Effector memory CD8-positive, alpha-beta T cell (primary cell): ENCODE results near the gene MZT2B.
A peak's percentile ranks its signal among the peaks of the same experiment; 100 is the strongest.
"Not testable (repeated sequence)": the region's sequence is repeated elsewhere in the genome, so short reads cannot be mapped to it uniquely, and the experiment has no call there.

Experiments
- ATAC-seq: fragments of 150-1000 bp; cut with Tn5 transposase; replicated peaks from 2 replicates; pipeline ENCODE4 v1.10.0; 2021; ENCODE audit warnings: mild to moderate bottlenecking, moderate library complexity
- DNase-seq, 3 experiments: peaks; one replicate each; pipeline ENCODE4 v3.0.0; 2021
- H3K27ac Mint-ChIP-seq, 2 donors: one replicate each; pipeline ENCODE4 v1.8.0; 2022; ENCODE audit warnings: mild to moderate bottlenecking in 2 of 2, mixed read lengths in 2 of 2, moderate library complexity in 2 of 2
- H3K27me3 Mint-ChIP-seq, 2 donors: one replicate each; pipeline ENCODE4 v1.8.0; 2022; ENCODE audit warnings: mixed read lengths in 2 of 2
- H3K36me3 Mint-ChIP-seq: one replicate; pipeline ENCODE4 v1.8.0; 2022; ENCODE audit warnings: mild to moderate bottlenecking, moderate library complexity, mixed read lengths; ENCODE audit not compliant: insufficient read depth
- H3K4me1 Mint-ChIP-seq, 2 donors: one replicate each; pipeline ENCODE4 v1.8.0; 2022; ENCODE audit warnings: low read depth in 2 of 2, mixed read lengths in 2 of 2
- H3K4me3 Mint-ChIP-seq, 2 donors: one replicate each; pipeline ENCODE4 v1.8.0; 2022; ENCODE audit warnings: mild to moderate bottlenecking in 2 of 2, mixed read lengths in 2 of 2, moderate library complexity in 2 of 2
- H3K9me3 Mint-ChIP-seq, 2 donors: one replicate each; pipeline ENCODE4 v1.8.0; 2022; ENCODE audit warnings: mixed read lengths in 2 of 2

The MZT2B gene

DNA sequence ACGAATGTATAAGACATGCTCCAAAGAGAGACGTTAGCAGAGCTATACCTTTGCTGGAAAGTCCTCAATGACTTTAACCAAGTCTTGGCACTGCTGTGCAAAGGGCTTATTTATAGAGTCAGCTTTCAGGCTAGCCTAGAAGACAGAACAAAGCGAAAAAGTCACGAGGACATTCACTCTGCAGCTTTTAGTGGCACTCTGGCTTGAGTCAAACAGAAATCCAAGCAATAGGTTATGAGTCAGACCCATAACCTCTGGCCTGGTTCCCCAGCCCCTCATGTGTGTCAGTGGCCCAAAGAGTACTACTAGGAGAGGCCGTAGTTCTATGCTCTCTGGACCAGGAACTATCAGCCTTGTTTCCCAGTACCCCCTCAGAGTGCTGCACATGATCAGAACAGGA is 7.2 kb upstream of the MZT2B start:
- H3K36me3 Mint-ChIP-seq: peaks cover 58% of the 10 kb centered on the region
- not testable (repeated sequence) for DNase-seq, H3K4me1 Mint-ChIP-seq, ATAC-seq, H3K4me3 Mint-ChIP-seq, H3K27me3 Mint-ChIP-seq, H3K27ac Mint-ChIP-seq, H3K9me3 Mint-ChIP-seq

DNA sequence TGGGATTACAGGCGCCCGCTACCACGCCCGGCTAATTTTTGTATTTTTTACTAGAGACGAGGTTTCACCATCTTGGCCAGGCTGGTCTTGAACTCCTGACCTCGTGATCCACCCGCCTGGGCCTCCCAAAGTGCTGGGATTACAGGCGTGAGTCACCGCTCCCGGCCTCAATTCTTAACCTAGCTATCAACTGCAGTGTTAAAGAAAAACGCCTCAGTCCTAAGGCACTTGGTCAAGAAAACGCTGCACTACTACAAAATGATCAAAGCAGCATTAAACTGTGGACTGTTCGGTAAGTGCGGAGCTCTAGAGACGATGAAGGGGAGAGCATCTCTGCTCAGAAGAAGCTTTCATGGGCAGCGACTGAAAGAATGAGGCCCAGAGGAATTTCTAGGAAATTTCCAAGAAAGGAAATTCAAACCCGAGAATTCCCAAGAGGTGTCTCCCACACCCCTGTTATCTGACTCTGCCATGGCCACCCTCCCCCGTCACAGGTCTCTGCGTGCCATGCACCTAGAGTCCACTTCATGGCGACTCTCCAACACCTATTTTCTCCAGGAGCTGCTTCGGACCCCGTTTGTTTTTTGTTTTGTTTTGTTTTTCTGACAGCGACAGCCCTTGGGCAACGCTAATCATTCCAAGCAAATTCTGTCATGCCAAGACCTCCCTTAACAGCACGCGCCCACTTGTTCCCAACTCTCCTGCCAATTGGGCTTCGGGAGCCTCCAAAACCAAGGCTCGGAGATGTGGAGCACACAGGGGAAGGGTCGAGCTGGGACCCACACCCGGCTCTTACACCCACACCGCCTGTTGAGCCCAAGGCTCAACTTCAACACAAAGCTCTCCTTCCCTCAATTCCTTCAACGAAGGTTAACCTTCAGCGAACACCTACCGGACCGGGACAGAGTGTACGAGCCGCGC is 1.4 kb upstream of the MZT2B start:
- Mint-ChIP-seq H3K4me3 (peak overlapping the region; percentile 88 to 90), H3K36me3 (peaks cover 28% of the 10 kb centered on the region), H3K27ac (peak overlapping the region; percentile 95 to 98), H3K4me1 (peaks cover 14 to 16% of the 10 kb centered on the region in 2 donors)
- not testable (repeated sequence) for DNase-seq, ATAC-seq, H3K9me3 Mint-ChIP-seq, H3K27me3 Mint-ChIP-seq

DNA sequence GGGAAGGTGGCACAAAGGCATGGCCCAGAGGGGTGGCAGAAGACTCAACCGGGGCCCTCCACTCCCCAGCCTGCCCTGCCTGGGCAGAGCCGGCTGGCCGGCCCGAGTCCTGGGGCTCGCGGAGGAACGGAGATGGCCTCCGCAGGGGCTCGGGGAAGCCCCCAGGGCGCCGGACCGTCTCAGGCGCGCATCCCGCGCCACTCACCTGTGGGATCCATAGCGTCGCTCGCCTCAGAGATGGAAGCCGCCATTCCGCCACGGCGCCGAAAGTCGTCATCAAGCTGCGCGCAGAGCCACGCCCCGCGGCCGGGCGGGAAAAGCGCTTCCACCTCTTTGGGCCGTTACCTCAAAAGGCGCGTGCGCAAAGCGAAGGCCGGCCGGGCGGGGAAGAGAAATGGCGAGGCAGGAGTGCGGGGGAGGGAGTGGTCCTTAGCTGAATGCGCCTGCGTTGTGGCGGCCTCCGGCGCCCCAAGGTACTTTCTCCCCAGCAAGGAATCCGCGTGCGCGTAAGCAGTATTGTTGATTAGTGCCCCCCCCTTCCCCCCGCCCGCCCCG is 660 bp upstream of the MZT2B start, which contains the start of gene SMPD4:
TSS of gene SMPD4 (minus strand) at position 278 of the 555 bp plus-strand sequence. CDS start 5,010 bp downstream, outside the sequence.
- peak; percentile 70 for ATAC-seq

DNA sequence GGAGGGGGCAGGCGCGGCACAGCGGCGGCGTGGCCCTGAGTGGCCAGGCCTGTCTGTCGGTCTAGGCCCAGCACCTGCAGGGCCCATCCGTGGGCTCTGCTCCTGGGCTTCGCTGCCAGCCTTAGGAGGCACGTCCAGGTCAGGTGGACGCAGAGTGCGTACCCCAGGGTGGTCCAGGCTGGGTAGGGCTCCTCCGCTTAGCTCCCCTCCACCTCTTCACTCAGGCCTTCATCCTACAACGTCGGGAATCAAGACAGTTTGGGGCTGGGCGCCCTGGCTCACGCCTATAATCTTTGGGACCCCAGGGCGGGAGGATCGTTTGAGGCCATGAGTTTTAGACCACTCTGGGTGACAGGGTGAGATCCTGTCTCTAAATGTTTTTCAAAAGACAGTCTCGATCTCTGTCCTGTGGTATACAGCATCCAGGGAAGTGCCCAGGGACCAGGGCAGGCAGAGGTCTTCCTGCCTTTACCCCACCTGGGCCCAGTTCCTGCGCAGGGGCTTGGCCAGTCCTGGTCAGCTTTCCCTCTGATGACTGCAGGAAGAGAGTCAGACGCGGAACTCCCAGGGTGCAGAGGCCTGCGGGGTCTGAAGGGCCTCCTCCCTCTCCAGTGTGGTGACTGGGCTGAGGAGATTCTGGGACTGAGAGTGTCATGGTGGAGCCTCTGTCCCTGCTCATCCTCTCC is 907 bp downstream of the MZT2B start:
- DNase-seq, ATAC-seq, H3K9me3 Mint-ChIP-seq, H3K27me3 Mint-ChIP-seq: not testable (repeated sequence)
- peak overlapping the region; percentile 60 to 88 for H3K27ac Mint-ChIP-seq
- peaks cover 11 to 17% of the 10 kb centered on the region in 2 donors for H3K4me1 Mint-ChIP-seq
- peaks cover 22% of the 10 kb centered on the region for H3K36me3 Mint-ChIP-seq
- peak overlapping the region; percentile 63 to 76 for H3K4me3 Mint-ChIP-seq

More for the DNA sequence above, 660 bp upstream of the MZT2B start, which contains the start of gene SMPD4:
- H3K4me1 Mint-ChIP-seq: peaks cover 14 to 18% of the 10 kb centered on the region in 2 donors
- peak within 1 kb of the TSS; percentile 88 to 90 for H3K4me3 Mint-ChIP-seq
- H3K27me3 Mint-ChIP-seq: no peaks in the 10 kb centered on the region
- peaks cover 22% of the 10 kb centered on the region for H3K36me3 Mint-ChIP-seq
- H3K9me3 Mint-ChIP-seq: no peaks in the 10 kb centered on the region
- H3K27ac Mint-ChIP-seq: peak within 1 kb of the TSS; percentile 95 to 98
- DNase-seq: peak; percentile 98 to 99 (median 98)

DNA sequence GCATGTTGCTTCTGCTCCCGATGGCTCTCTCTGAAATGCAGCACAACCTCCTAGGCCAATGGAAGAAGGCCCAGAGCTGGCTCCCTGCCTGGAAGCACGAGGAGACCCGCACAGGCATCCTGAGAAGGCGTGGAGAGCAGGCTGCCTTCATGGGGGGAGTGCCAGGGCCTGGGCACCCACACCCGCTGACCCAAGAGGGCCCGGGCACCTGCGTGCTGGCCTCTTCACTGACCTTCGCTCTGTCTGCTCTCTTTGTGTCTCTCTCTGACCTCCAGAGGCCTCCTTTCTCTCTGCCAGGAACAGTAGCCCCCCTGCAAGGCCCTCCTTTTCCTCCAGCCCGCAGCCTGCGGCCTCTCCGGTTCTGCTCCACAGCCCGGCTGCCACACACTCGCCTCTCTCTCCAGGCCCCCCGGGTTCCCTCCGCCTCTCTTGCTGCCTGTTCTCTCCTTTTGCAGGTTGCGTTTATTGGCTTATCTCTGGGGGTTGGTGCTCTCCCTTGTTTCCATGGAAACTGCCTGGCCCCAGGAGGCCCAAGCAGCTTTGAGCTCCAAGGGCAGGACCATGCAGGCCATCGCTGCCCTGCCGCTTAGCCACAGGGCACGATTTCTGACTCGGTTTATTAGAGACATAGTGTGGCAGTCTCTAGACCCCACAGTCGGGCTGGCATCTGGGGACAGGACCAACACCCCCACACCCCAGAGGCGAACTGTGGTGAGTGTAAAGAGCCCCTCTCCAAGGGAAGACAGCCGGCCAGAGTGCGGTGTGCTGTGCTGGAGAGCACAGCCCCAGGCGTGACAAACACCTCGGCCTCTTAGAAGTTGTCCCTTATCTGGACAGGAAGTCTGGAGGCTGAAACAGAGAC is 1.7 kb downstream of the MZT2B start:
- no peaks in the 10 kb centered on the region for H3K9me3 Mint-ChIP-seq
- H3K27me3 Mint-ChIP-seq: no peaks in the 10 kb centered on the region
- DNase-seq (no peak), ATAC-seq (no peak)
- peak overlapping the region; percentile 60 to 88 for H3K27ac Mint-ChIP-seq
- H3K4me1 Mint-ChIP-seq: peaks cover 9 to 17% of the 10 kb centered on the region in 2 donors
- H3K4me3 Mint-ChIP-seq: peak overlapping the region; percentile 63 to 76
- peaks cover 16% of the 10 kb centered on the region for H3K36me3 Mint-ChIP-seq

DNA sequence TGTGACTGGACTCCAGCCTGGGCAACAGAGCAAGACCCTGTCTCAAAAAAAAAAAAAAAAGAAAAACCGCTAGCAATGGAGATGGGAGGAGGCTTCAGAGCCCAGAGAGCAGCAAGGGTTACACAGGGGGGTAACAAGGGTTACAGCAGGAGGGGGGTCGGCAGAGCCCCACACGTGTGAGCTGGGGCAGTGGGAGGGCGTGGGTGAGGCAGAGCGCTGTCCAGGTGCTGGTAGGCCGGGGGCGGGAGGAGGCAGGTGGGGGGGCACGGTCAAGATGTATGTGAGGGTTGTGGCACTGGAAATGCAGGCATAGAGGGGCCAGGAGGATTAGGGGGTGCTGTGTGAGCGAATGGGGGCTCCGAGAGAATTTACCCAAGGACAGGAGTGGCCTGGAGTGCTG is 3.4 kb downstream of the MZT2B start:
- H3K27ac Mint-ChIP-seq: peak overlapping the region in 1 of 2 donors; percentile 49
- H3K27me3 Mint-ChIP-seq: no peaks in the 10 kb centered on the region
- peaks cover 9 to 17% of the 10 kb centered on the region in 2 donors for H3K4me1 Mint-ChIP-seq
- no peak overlapping the region for H3K4me3 Mint-ChIP-seq
- DNase-seq (no peak), ATAC-seq (no peak)
- H3K36me3 Mint-ChIP-seq: peaks cover 15% of the 10 kb centered on the region
- no peaks in the 10 kb centered on the region for H3K9me3 Mint-ChIP-seq

DNA sequence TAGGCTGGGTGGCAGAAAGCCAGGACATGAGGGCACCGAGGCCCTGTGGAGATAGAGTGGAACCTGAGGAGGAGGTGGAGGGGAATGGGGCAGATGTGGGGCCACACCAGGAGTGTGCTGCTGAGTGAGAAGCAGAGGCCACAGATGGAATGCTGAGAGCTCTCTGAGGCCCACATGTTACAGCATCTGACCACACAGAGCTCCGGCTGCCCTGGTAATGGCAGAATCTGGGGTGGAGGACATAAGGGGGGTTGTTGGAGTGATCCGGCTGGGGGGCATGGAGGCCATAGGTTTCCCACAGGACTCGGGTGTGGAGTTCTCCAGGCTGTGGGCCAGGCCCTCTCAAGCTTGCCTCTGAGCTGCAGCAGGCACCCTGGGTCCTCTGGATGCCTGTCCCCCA is 3.8 kb downstream of the MZT2B start:
- no peaks in the 10 kb centered on the region for H3K9me3 Mint-ChIP-seq
- no peaks in the 10 kb centered on the region for H3K27me3 Mint-ChIP-seq
- peak overlapping the region in 1 of 2 donors; percentile 49 for H3K27ac Mint-ChIP-seq
- ATAC-seq: no peak
- H3K36me3 Mint-ChIP-seq: peaks cover 15% of the 10 kb centered on the region
- H3K4me3 Mint-ChIP-seq: no peak overlapping the region
- peaks cover 5 to 15% of the 10 kb centered on the region in 2 donors for H3K4me1 Mint-ChIP-seq
- DNase-seq: no peak

DNA sequence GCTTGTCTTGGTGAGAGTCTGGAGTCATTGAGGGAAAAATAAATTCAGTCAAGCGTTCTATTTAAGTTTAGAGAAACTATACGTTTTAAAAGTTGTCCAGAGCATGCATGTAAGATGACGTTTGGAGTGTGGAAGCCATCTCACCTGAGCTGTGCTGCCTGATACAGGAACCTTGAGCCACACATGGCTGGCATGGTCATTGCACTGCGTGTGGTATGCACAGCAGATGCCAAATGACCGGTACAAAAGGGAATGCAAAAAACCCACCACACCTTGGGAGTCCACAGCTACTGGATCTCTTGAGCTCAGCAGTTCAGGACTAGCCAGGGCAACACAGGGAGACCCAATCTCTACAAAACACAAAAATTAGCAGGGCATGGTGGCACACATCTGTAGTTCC is 4.3 kb downstream of the MZT2B start:
- H3K36me3 Mint-ChIP-seq: peaks cover 13% of the 10 kb centered on the region
- H3K4me3 Mint-ChIP-seq: no peak overlapping the region
- DNase-seq: no peak
- peak overlapping the region in 1 of 2 donors; percentile 49 for H3K27ac Mint-ChIP-seq
- H3K27me3 Mint-ChIP-seq: no peaks in the 10 kb centered on the region
- peaks cover under 1 to 11% of the 10 kb centered on the region in 2 donors for H3K4me1 Mint-ChIP-seq
- no peaks in the 10 kb centered on the region for H3K9me3 Mint-ChIP-seq
- no peak for ATAC-seq

DNA sequence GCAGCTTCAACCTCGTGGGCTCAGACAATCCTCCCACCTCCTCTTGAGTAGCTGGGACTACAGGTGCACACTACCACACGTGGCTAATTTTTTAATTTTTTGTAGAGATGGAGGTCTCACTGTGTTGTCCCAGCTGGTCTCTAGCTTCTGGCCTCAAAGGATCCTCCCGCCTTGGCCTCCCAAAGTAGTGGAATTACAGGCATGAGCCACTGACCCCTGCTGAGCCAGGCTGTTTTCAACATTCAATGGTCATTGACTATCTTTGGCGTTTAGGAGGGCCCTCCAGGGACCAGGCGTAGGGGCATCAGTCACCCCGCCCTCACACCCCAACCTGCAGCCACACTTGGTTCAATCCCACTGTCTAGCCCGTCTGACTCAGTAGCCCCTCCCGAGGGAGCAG is 5.2 kb downstream of the MZT2B start:
- no peak for DNase-seq
- H3K9me3 Mint-ChIP-seq: no peaks in the 10 kb centered on the region
- no peak overlapping the region for H3K27ac Mint-ChIP-seq
- H3K4me3 Mint-ChIP-seq: no peak overlapping the region
- peaks cover 9% of the 10 kb centered on the region for H3K36me3 Mint-ChIP-seq
- no peak for ATAC-seq
- peaks cover 0 to 10% of the 10 kb centered on the region in 2 donors for H3K4me1 Mint-ChIP-seq
- no peaks in the 10 kb centered on the region for H3K27me3 Mint-ChIP-seq

DNA sequence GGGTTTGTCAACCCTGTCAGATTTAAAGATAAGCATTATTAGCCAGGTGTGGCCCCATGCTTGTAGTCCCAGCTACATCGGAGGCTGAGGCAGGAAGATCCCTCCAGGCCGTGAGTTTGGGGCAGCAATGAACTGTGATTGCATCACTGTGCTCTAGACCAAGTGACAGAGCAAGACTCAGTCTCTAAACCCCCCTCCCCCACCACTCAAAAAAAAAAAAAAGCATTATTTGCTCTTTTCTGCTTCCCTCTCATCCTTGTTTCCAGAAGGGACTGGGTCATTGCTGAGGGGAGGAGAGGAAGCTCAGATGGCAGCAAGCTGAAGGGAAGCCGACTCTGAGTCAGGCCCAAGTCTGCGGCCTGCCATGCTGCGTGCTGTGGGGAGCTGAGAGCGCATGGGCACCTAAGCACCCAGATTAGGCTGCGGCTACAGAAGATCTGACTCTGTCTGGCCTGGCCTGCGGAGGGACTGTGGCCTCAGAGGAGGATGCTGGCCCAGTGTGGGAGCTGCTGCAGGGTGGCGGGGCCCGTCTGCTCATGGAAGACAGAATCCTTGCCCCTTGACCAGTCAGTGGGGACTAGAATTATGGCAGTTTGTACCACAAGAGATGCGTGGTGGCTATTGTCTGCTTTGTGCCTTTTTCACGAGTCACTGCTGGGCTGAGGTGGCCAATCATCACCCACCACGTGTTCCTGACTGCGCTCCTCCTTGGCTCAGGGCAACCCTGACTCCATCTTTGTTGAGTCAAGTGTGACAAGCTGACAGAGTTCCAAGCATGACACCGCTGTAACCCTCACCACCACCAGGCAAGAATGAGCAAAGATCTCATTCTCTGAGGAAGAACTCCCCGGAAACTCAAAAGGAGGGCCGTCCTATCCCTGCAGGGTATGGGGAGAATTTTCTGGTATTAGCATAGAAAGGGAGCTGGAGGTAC is 6.1 kb downstream of the MZT2B start:
- H3K27me3 Mint-ChIP-seq, H3K36me3 Mint-ChIP-seq, H3K9me3 Mint-ChIP-seq, DNase-seq, ATAC-seq, H3K27ac Mint-ChIP-seq, H3K4me3 Mint-ChIP-seq, H3K4me1 Mint-ChIP-seq: not testable (repeated sequence)

DNA sequence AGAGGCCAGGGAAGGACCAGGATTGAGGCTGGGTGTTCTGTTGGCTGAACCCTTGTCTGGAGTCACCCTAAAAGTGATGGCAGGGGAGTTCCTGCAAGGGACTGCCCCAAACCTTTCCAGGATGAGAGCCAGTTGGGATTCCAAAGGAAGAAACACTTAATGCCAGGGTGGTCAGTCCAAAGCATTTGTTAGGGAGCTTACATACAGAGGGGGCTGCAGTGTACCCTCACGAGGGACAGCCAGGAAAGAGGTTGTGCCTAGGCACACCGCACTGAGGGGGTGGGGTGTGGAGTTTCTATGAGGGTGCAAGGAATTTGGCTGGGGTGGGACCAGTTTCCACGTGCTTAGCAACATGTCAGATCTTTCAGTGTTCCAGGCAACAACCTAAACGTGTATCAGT is 6.9 kb downstream of the MZT2B start:
- not testable (repeated sequence) for H3K36me3 Mint-ChIP-seq, H3K27ac Mint-ChIP-seq, ATAC-seq, H3K4me1 Mint-ChIP-seq, DNase-seq, H3K27me3 Mint-ChIP-seq, H3K9me3 Mint-ChIP-seq, H3K4me3 Mint-ChIP-seq

DNA sequence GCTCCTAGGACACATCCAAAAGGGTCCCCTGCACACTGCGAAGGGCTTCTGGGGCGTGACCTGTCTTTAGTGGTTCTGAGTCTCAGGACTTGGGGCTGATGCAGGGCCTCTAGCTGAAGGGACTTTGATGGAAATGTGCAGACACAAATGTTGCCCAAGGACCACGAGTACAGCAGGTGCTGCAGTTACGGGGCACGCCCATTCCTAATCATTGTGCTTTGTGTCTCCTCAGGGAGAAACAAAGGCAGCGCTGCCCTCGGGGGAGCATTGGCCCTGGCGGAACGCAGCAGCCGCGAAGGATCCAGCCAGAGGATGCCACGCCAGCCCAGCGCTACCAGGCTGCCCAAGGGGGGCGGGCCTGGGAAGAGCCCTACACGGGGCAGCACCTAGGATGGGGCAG is 8.2 kb downstream of the MZT2B start:
- Mint-ChIP-seq H3K9me3 (no peaks in the 10 kb centered on the region), H3K36me3 (peaks cover 5% of the 10 kb centered on the region), H3K27me3 (no peaks in the 10 kb centered on the region), H3K4me1 (peaks cover 0 to 2% of the 10 kb centered on the region in 2 donors), H3K27ac (no peak overlapping the region), H3K4me3 (no peak overlapping the region)
- DNase-seq (no peak), ATAC-seq (no peak)
